Measurements from ENCODE around the gene TUNAR. TPM values are rescaled to one million over a fixed set of nuclear protein-coding genes. Genes with fewer than 3 reads are reported as not detected.

The TUNAR gene
- total RNA-seq, 5 donors from 2014 or later (not counting 1 experiment from before 2014, with no cell fraction given) = not detected

- DNase-seq (no peak), ATAC-seq (replicated peaks in 1 of 4) (no peak)
- H3K4me1 Mint-ChIP-seq = no peaks in the 10 kb centered on the region
- H3K36me3 ChIP-seq (ENCODE audit: control insufficient read depth in 2 of 2, extremely low read depth in 1 of 2, insufficient read depth in 1 of 2, low read length in 1 of 2) = no peaks in the 10 kb centered on the region
- CTCF ChIA-PET = no interaction called here
- H3K36me3 Mint-ChIP-seq = no peaks in the 10 kb centered on the region
- no peaks in the 10 kb centered on the region for H3K9me3 ChIP-seq
- H3K4me3 ChIP-seq (ENCODE audit: control insufficient read depth in 1 of 2, extremely low read depth in 1 of 2, low read length in 1 of 2) = no peak overlapping the region
- H3K27me3 Mint-ChIP-seq = peaks cover 24 to 29% of the 10 kb centered on the region in 2 donors
- H3K4me3 Mint-ChIP-seq = no peak overlapping the region
- 48% methylated on average over 6 of the region's 8 CpGs for WGBS (ENCODE audit: insufficient coverage)
- H3K4me1 ChIP-seq (ENCODE audit: control insufficient read depth in 1 of 2, extremely low read depth in 1 of 2, insufficient read depth in 2 of 2, low read length in 2 of 2) = no peaks in the 10 kb centered on the region
- no peak overlapping the region for H3K27ac ChIP-seq (ENCODE audit: low read length)
- H3K27ac Mint-ChIP-seq = no peak overlapping the region
- peaks cover 0 to 27% of the 10 kb centered on the region in 2 experiments for H3K27me3 ChIP-seq (replicated peaks in 1 of 2; ENCODE audit: control insufficient read depth in 2 of 2, extremely low read depth in 1 of 2, insufficient read depth in 2 of 2, low read length in 1 of 2)
- no peaks in the 10 kb centered on the region for H3K9me3 Mint-ChIP-seq
- POLR2A ChIA-PET = no interaction called here
Measured at GRCh38 chr14:95832012-95832411, 44.6 kb upstream of the TUNAR start.

- Mint-ChIP-seq H3K4me3 (no peak overlapping the region), H3K36me3 (no peaks in the 10 kb centered on the region), H3K27ac (no peak overlapping the region), H3K27me3 (peaks cover 24 to 29% of the 10 kb centered on the region in 2 donors), H3K9me3 (no peaks in the 10 kb centered on the region), H3K4me1 (no peaks in the 10 kb centered on the region)
- no peak overlapping the region for H3K4me3 ChIP-seq (ENCODE audit: control insufficient read depth in 1 of 2, extremely low read depth in 1 of 2, low read length in 1 of 2)
- ATAC-seq (replicated peaks in 1 of 4) (no peak), DNase-seq (no peak)
- H3K4me1 ChIP-seq (ENCODE audit: control insufficient read depth in 1 of 2, extremely low read depth in 1 of 2, insufficient read depth in 2 of 2, low read length in 2 of 2) = no peaks in the 10 kb centered on the region
- ChIA-PET POLR2A (no interaction called here), CTCF (no interaction called here)
- H3K27ac ChIP-seq (ENCODE audit: low read length) = no peak overlapping the region
- WGBS (ENCODE audit: insufficient coverage) = 80% methylated on average over 1 of the region's 3 CpGs
- peaks cover 0 to 19% of the 10 kb centered on the region in 2 experiments for H3K27me3 ChIP-seq (replicated peaks in 1 of 2; ENCODE audit: control insufficient read depth in 2 of 2, extremely low read depth in 1 of 2, insufficient read depth in 2 of 2, low read length in 1 of 2)
- H3K9me3 ChIP-seq = no peaks in the 10 kb centered on the region
- H3K36me3 ChIP-seq (ENCODE audit: control insufficient read depth in 2 of 2, extremely low read depth in 1 of 2, insufficient read depth in 1 of 2, low read length in 1 of 2) = no peaks in the 10 kb centered on the region
Measured at GRCh38 chr14:95833429-95833828, 43.2 kb upstream of the TUNAR start.

- WGBS (ENCODE audit: insufficient coverage) = no CpG with 5 or more reads among the region's 2 CpGs
- no peaks in the 10 kb centered on the region for H3K9me3 ChIP-seq
- CTCF ChIA-PET = no interaction called here
- H3K4me1 Mint-ChIP-seq = no peaks in the 10 kb centered on the region
- DNase-seq (no peak), ATAC-seq (replicated peaks in 1 of 4) (no peak)
- no peaks in the 10 kb centered on the region for H3K4me1 ChIP-seq (ENCODE audit: control insufficient read depth in 1 of 2, extremely low read depth in 1 of 2, insufficient read depth in 2 of 2, low read length in 2 of 2)
- peaks cover 21 to 26% of the 10 kb centered on the region in 2 donors for H3K27me3 Mint-ChIP-seq
- H3K27ac ChIP-seq (ENCODE audit: low read length) = no peak overlapping the region
- H3K27ac Mint-ChIP-seq = no peak overlapping the region
- POLR2A ChIA-PET = no interaction called here
- no peak overlapping the region for H3K4me3 ChIP-seq (ENCODE audit: control insufficient read depth in 1 of 2, extremely low read depth in 1 of 2, low read length in 1 of 2)
- no peak overlapping the region for H3K4me3 Mint-ChIP-seq
- peaks cover 0 to 19% of the 10 kb centered on the region in 2 experiments for H3K27me3 ChIP-seq (replicated peaks in 1 of 2; ENCODE audit: control insufficient read depth in 2 of 2, extremely low read depth in 1 of 2, insufficient read depth in 2 of 2, low read length in 1 of 2)
- no peaks in the 10 kb centered on the region for H3K9me3 Mint-ChIP-seq
- H3K36me3 Mint-ChIP-seq = no peaks in the 10 kb centered on the region
- H3K36me3 ChIP-seq (ENCODE audit: control insufficient read depth in 2 of 2, extremely low read depth in 1 of 2, insufficient read depth in 1 of 2, low read length in 1 of 2) = no peaks in the 10 kb centered on the region
Measured at GRCh38 chr14:95834496-95834895, 42.1 kb upstream of the TUNAR start.

- Mint-ChIP-seq H3K4me3 (no peak overlapping the region), H3K27me3 (peaks cover 21 to 23% of the 10 kb centered on the region in 2 donors), H3K4me1 (no peaks in the 10 kb centered on the region), H3K27ac (no peak overlapping the region), H3K9me3 (no peaks in the 10 kb centered on the region), H3K36me3 (no peaks in the 10 kb centered on the region)
- H3K9me3 ChIP-seq = no peaks in the 10 kb centered on the region
- DNase-seq (no peak), ATAC-seq (replicated peaks in 1 of 4) (no peak)
- H3K4me3 ChIP-seq (ENCODE audit: control insufficient read depth in 1 of 2, extremely low read depth in 1 of 2, low read length in 1 of 2) = no peak overlapping the region
- 41% methylated on average over 3 of the region's 3 CpGs for WGBS (ENCODE audit: insufficient coverage)
- no peak overlapping the region for H3K27ac ChIP-seq (ENCODE audit: low read length)
- no peaks in the 10 kb centered on the region for H3K4me1 ChIP-seq (ENCODE audit: control insufficient read depth in 1 of 2, extremely low read depth in 1 of 2, insufficient read depth in 2 of 2, low read length in 2 of 2)
- peaks cover 0 to 19% of the 10 kb centered on the region in 2 experiments for H3K27me3 ChIP-seq (replicated peaks in 1 of 2; ENCODE audit: control insufficient read depth in 2 of 2, extremely low read depth in 1 of 2, insufficient read depth in 2 of 2, low read length in 1 of 2)
- no peaks in the 10 kb centered on the region for H3K36me3 ChIP-seq (ENCODE audit: control insufficient read depth in 2 of 2, extremely low read depth in 1 of 2, insufficient read depth in 1 of 2, low read length in 1 of 2)
- POLR2A ChIA-PET = no interaction called here
- CTCF ChIA-PET = no interaction called here
Measured at GRCh38 chr14:95835121-95835730, 41.4 kb upstream of the TUNAR start.

GRCh38 chr14:95838862-95839261, 37.8 kb upstream of the TUNAR start:
- H3K9me3 ChIP-seq = no peaks in the 10 kb centered on the region
- ATAC-seq (replicated peaks in 1 of 4) (no peak), DNase-seq (no peak)
- no peak overlapping the region for H3K27ac ChIP-seq (ENCODE audit: low read length)
- peaks cover 0 to 3% of the 10 kb centered on the region in 2 experiments for H3K27me3 ChIP-seq (replicated peaks in 1 of 2; ENCODE audit: control insufficient read depth in 2 of 2, extremely low read depth in 1 of 2, insufficient read depth in 2 of 2, low read length in 1 of 2)
- H3K4me3 Mint-ChIP-seq = no peak overlapping the region
- H3K9me3 Mint-ChIP-seq = no peaks in the 10 kb centered on the region
- H3K36me3 Mint-ChIP-seq = no peaks in the 10 kb centered on the region
- H3K27me3 Mint-ChIP-seq = peaks cover 6 to 17% of the 10 kb centered on the region in 2 donors
- ChIA-PET POLR2A (no interaction called here), CTCF (no interaction called here)
- H3K4me3 ChIP-seq (ENCODE audit: control insufficient read depth in 1 of 2, extremely low read depth in 1 of 2, low read length in 1 of 2) = no peak overlapping the region
- no peaks in the 10 kb centered on the region for H3K4me1 Mint-ChIP-seq
- H3K36me3 ChIP-seq (ENCODE audit: control insufficient read depth in 2 of 2, extremely low read depth in 1 of 2, insufficient read depth in 1 of 2, low read length in 1 of 2) = no peaks in the 10 kb centered on the region
- no peaks in the 10 kb centered on the region for H3K4me1 ChIP-seq (ENCODE audit: control insufficient read depth in 1 of 2, extremely low read depth in 1 of 2, insufficient read depth in 2 of 2, low read length in 2 of 2)
- WGBS (ENCODE audit: insufficient coverage) = 29% methylated on average over 1 of the region's 5 CpGs
- H3K27ac Mint-ChIP-seq = no peak overlapping the region

- WGBS (ENCODE audit: insufficient coverage) = 93% methylated on average over 5 of the region's 7 CpGs
- CTCF ChIA-PET = no interaction called here
- no peaks in the 10 kb centered on the region for H3K36me3 Mint-ChIP-seq
- Histone ChIP-seq H3K4me1 (ENCODE audit: control insufficient read depth in 1 of 2, extremely low read depth in 1 of 2, insufficient read depth in 2 of 2, low read length in 2 of 2) (no peaks in the 10 kb centered on the region), H3K9me3 (no peaks in the 10 kb centered on the region), H3K27me3 (replicated peaks in 1 of 2; ENCODE audit: control insufficient read depth in 2 of 2, extremely low read depth in 1 of 2, insufficient read depth in 2 of 2, low read length in 1 of 2) (no peaks in the 10 kb centered on the region), H3K36me3 (ENCODE audit: control insufficient read depth in 2 of 2, extremely low read depth in 1 of 2, insufficient read depth in 1 of 2, low read length in 1 of 2) (no peaks in the 10 kb centered on the region), H3K4me3 (ENCODE audit: control insufficient read depth in 1 of 2, extremely low read depth in 1 of 2, low read length in 1 of 2) (no peak overlapping the region), H3K27ac (ENCODE audit: low read length) (no peak overlapping the region)
- POLR2A ChIA-PET = no interaction called here
- no peaks in the 10 kb centered on the region for H3K9me3 Mint-ChIP-seq
- H3K4me1 Mint-ChIP-seq = no peaks in the 10 kb centered on the region
- H3K4me3 Mint-ChIP-seq = no peak overlapping the region
- peaks cover 4 to 20% of the 10 kb centered on the region in 2 donors for H3K27me3 Mint-ChIP-seq
- no peak for DNase-seq
- no peak overlapping the region for H3K27ac Mint-ChIP-seq
- no peak for ATAC-seq (replicated peaks in 1 of 4)
Measured at GRCh38 chr14:95840094-95840700, 36.4 kb upstream of the TUNAR start.
